Activated CD4-positive, alpha-beta T cell treated with anti-CD3 and anti-CD28 coated beads, Interleukin-2, amount 10 ng/mL, durations not matched to agents 7 days and 5 days (primary cell): ENCODE results near the gene APPBP2. TPM values are rescaled to one million over a fixed set of nuclear protein-coding genes. Genes with fewer than 3 reads are reported as not detected.

ENCODE experiments used
- CTCF ChIA-PET: fragments of 350-600 bp; sonication (Branson Sonifier 250); formaldehyde crosslinking; loops from one replicate; lab custom pipeline; 2021; ENCODE audit warnings: antibody characterized with exemption; lab: Charles Lee
- POLR2A ChIA-PET: fragments of 350-600 bp; sonication (Branson Sonifier 250); formaldehyde crosslinking; loops from one replicate; lab custom pipeline; 2021; ENCODE audit warnings: antibody characterized with exemption; lab: Charles Lee
- DNase-seq: peaks from one replicate; pipeline ENCODE4 v3.0.0-alpha.2; 2020
- H3K27ac Mint-ChIP-seq: one replicate; pipeline ENCODE4 v1.8.0; 2021; ENCODE audit warnings: mild to moderate bottlenecking, moderate library complexity, mixed read lengths
- H3K27me3 Mint-ChIP-seq: one replicate; pipeline ENCODE4 v1.8.0; 2021; ENCODE audit warnings: mixed read lengths
- H3K36me3 Mint-ChIP-seq: one replicate; pipeline ENCODE4 v1.8.0; 2021; ENCODE audit warnings: low read depth, mixed read lengths
- H3K4me1 Mint-ChIP-seq: one replicate; pipeline ENCODE4 v1.8.0; 2021; ENCODE audit warnings: mixed read lengths
- H3K4me3 Mint-ChIP-seq: one replicate; pipeline ENCODE4 v1.8.0; 2021; ENCODE audit warnings: mild to moderate bottlenecking, moderate library complexity, mixed read lengths
- H3K9me3 Mint-ChIP-seq: one replicate; pipeline ENCODE4 v1.8.0; 2021; ENCODE audit warnings: mixed read lengths
- total RNA-seq, 2 experiments: library from RNA; stranded (reverse); gene quantifications; one replicate each; pipeline ENCODE4 v1.2.3, GENCODE V29; 2021

The APPBP2 gene
- total RNA-seq, 2 experiments from 2014 or later = 25.6 to 29.4 TPM

GRCh38 chr17:60471451-60471850 is 54.6 kb downstream of the APPBP2 start:
- Mint-ChIP-seq H3K4me3 (no peak overlapping the region), H3K27me3 (no peaks in the 10 kb centered on the region), H3K9me3 (peaks cover 11% of the 10 kb centered on the region), H3K27ac (no peak overlapping the region), H3K4me1 (peaks cover 11% of the 10 kb centered on the region), H3K36me3 (peaks cover 35% of the 10 kb centered on the region)
- POLR2A ChIA-PET = no interaction called here
- DNase-seq = no peak
- CTCF ChIA-PET = interaction anchor here (0.6 kb wide), 2 partner anchors 320 to 499 kb away, joined by 3 read pairs; no protein-coding TSS in a partner anchor

- no peak overlapping the region for H3K27ac Mint-ChIP-seq
- H3K4me1 Mint-ChIP-seq = peaks cover 11% of the 10 kb centered on the region
- H3K4me3 Mint-ChIP-seq = no peak overlapping the region
- CTCF ChIA-PET = no interaction called here
- POLR2A ChIA-PET = no interaction called here
- H3K36me3 Mint-ChIP-seq = peaks cover 35% of the 10 kb centered on the region
- H3K9me3 Mint-ChIP-seq = peaks cover 11% of the 10 kb centered on the region
- no peak for DNase-seq
- H3K27me3 Mint-ChIP-seq = no peaks in the 10 kb centered on the region
These were observed 57.7 kb downstream of the APPBP2 start for GRCh38 chr17:60468371-60468770.

GRCh38 chr17:60464343-60464742 is 61.7 kb downstream of the APPBP2 start:
- Mint-ChIP-seq H3K27me3 (no peaks in the 10 kb centered on the region), H3K4me1 (no peaks in the 10 kb centered on the region), H3K27ac (no peak overlapping the region), H3K9me3 (no peaks in the 10 kb centered on the region), H3K4me3 (no peak overlapping the region), H3K36me3 (peaks cover 14% of the 10 kb centered on the region)
- ChIA-PET CTCF (no interaction called here), POLR2A (no interaction called here)
- no peak for DNase-seq

- H3K9me3 Mint-ChIP-seq = no peaks in the 10 kb centered on the region
- H3K4me3 Mint-ChIP-seq = no peak overlapping the region
- DNase-seq = no peak
- ChIA-PET POLR2A (interaction anchor here (0.6 kb wide), 1 partner anchor 131 kb away, joined by 3 read pairs; no protein-coding TSS in a partner anchor), CTCF (no interaction called here)
- H3K27ac Mint-ChIP-seq = no peak overlapping the region
- H3K27me3 Mint-ChIP-seq = no peaks in the 10 kb centered on the region
- H3K36me3 Mint-ChIP-seq = peaks cover 21% of the 10 kb centered on the region
- no peaks in the 10 kb centered on the region for H3K4me1 Mint-ChIP-seq
These were observed 62.7 kb downstream of the APPBP2 start for GRCh38 chr17:60463157-60463835.

GRCh38 chr17:60461584-60461983 is 64.5 kb downstream of the APPBP2 start:
- H3K27me3 Mint-ChIP-seq = no peaks in the 10 kb centered on the region
- peaks cover 3% of the 10 kb centered on the region for H3K9me3 Mint-ChIP-seq
- no peak for DNase-seq
- peaks cover 36% of the 10 kb centered on the region for H3K36me3 Mint-ChIP-seq
- no peaks in the 10 kb centered on the region for H3K4me1 Mint-ChIP-seq
- no peak overlapping the region for H3K4me3 Mint-ChIP-seq
- CTCF ChIA-PET = interaction anchor here (1.5 kb wide), 1 partner anchor 8 kb away, joined by 3 read pairs; no protein-coding TSS in a partner anchor
- H3K27ac Mint-ChIP-seq = no peak overlapping the region
- POLR2A ChIA-PET = no interaction called here

- H3K4me3 Mint-ChIP-seq = no peak overlapping the region
- no peak for DNase-seq
- no peaks in the 10 kb centered on the region for H3K4me1 Mint-ChIP-seq
- no peak overlapping the region for H3K27ac Mint-ChIP-seq
- H3K36me3 Mint-ChIP-seq = peaks cover 42% of the 10 kb centered on the region
- ChIA-PET POLR2A (no interaction called here), CTCF (interaction anchor here (0.6 kb wide), 1 partner anchor 192 kb away, joined by 6 read pairs; no protein-coding TSS in a partner anchor)
- peaks cover 3% of the 10 kb centered on the region for H3K9me3 Mint-ChIP-seq
- H3K27me3 Mint-ChIP-seq = no peaks in the 10 kb centered on the region
These were observed 68.9 kb downstream of the APPBP2 start for GRCh38 chr17:60457148-60457547.

- H3K27ac Mint-ChIP-seq = no peak overlapping the region
- DNase-seq = no peak
- H3K4me1 Mint-ChIP-seq = no peaks in the 10 kb centered on the region
- ChIA-PET CTCF (no interaction called here), POLR2A (no interaction called here)
- H3K36me3 Mint-ChIP-seq = peaks cover 42% of the 10 kb centered on the region
- peaks cover 3% of the 10 kb centered on the region for H3K9me3 Mint-ChIP-seq
- H3K4me3 Mint-ChIP-seq = no peak overlapping the region
- H3K27me3 Mint-ChIP-seq = no peaks in the 10 kb centered on the region
These were observed 70.7 kb downstream of the APPBP2 start for GRCh38 chr17:60455378-60455777.

GRCh38 chr17:60451965-60452364 is 74.1 kb downstream of the APPBP2 start:
- Mint-ChIP-seq H3K4me3 (no peak overlapping the region), H3K4me1 (no peaks in the 10 kb centered on the region), H3K27me3 (no peaks in the 10 kb centered on the region), H3K36me3 (peaks cover 35% of the 10 kb centered on the region), H3K27ac (no peak overlapping the region), H3K9me3 (no peaks in the 10 kb centered on the region)
- CTCF ChIA-PET = no interaction called here
- no peak for DNase-seq
- POLR2A ChIA-PET = no interaction called here

GRCh38 chr17:60451071-60451470 is 75.0 kb downstream of the APPBP2 start:
- CTCF ChIA-PET = no interaction called here
- Mint-ChIP-seq H3K27me3 (no peaks in the 10 kb centered on the region), H3K4me3 (no peak overlapping the region), H3K36me3 (peaks cover 33% of the 10 kb centered on the region), H3K27ac (no peak overlapping the region), H3K9me3 (no peaks in the 10 kb centered on the region), H3K4me1 (no peaks in the 10 kb centered on the region)
- no peak for DNase-seq
- POLR2A ChIA-PET = no interaction called here

GRCh38 chr17:60447375-60447774 is 78.7 kb downstream of the APPBP2 start:
- Mint-ChIP-seq H3K9me3 (no peaks in the 10 kb centered on the region), H3K27me3 (no peaks in the 10 kb centered on the region), H3K4me1 (no peaks in the 10 kb centered on the region), H3K36me3 (peaks cover 23% of the 10 kb centered on the region), H3K4me3 (no peak overlapping the region), H3K27ac (no peak overlapping the region)
- CTCF ChIA-PET = no interaction called here
- POLR2A ChIA-PET = no interaction called here
- DNase-seq = no peak

- Mint-ChIP-seq H3K36me3 (peaks cover 17% of the 10 kb centered on the region), H3K4me1 (no peaks in the 10 kb centered on the region), H3K4me3 (no peak overlapping the region), H3K27me3 (no peaks in the 10 kb centered on the region), H3K27ac (no peak overlapping the region), H3K9me3 (no peaks in the 10 kb centered on the region)
- DNase-seq = no peak
- POLR2A ChIA-PET = no interaction called here
- CTCF ChIA-PET = interaction anchor here (1.0 kb wide), 1 partner anchor 285 kb away, joined by 4 read pairs; no protein-coding TSS in a partner anchor
These were observed 80.9 kb downstream of the APPBP2 start for GRCh38 chr17:60445144-60445543.

- POLR2A ChIA-PET = no interaction called here
- no peak overlapping the region for H3K27ac Mint-ChIP-seq
These were observed 82.3 kb downstream of the APPBP2 start for GRCh38 chr17:60443713-60444112.

GRCh38 chr17:60442271-60443173 is 83.5 kb downstream of the APPBP2 start:
- H3K4me1 Mint-ChIP-seq = no peaks in the 10 kb centered on the region
- H3K9me3 Mint-ChIP-seq = no peaks in the 10 kb centered on the region
- no peak overlapping the region for H3K27ac Mint-ChIP-seq
- ChIA-PET CTCF (interaction anchor here (0.6 kb wide), 1 partner anchor 18 kb away, joined by 4 read pairs; no protein-coding TSS in a partner anchor), POLR2A (no interaction called here)
- peaks cover 2% of the 10 kb centered on the region for H3K27me3 Mint-ChIP-seq
- no peak for DNase-seq
- peaks cover 7% of the 10 kb centered on the region for H3K36me3 Mint-ChIP-seq
- no peak overlapping the region for H3K4me3 Mint-ChIP-seq

More at GRCh38 chr17:60443713-60444112, 82.3 kb downstream of the APPBP2 start:
- Mint-ChIP-seq H3K9me3 (no peaks in the 10 kb centered on the region), H3K27me3 (peaks cover 2% of the 10 kb centered on the region), H3K4me1 (no peaks in the 10 kb centered on the region), H3K36me3 (peaks cover 13% of the 10 kb centered on the region), H3K4me3 (no peak overlapping the region)
- DNase-seq = no peak
- CTCF ChIA-PET = no interaction called here
